ENCODE data around the gene IL23R.
"Not testable (repeated sequence)": the region's sequence is repeated elsewhere in the genome, so short reads cannot be mapped to it uniquely, and the experiment has no call there.

IL23R gene

DNA sequence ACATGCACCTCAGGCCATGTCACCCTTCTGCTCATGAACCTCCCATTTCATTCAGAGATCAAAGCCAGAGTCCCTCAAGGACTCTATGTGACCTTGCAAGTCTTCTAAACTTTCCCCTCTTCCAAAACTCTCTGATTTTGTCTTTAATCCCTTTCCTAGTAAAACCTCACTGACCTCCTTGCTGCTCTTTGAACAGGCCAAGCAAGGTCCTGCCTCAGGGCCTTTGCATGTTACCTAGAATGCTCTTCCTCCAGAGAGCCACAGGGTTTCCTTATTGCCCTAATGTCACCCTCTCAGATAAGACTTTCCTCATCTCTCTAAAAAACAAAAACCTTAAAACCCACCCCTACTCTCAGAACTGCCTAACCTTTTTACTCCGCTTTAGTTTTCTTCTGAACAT lies 26.6 kb downstream of the IL23R start:
- DNase-seq (ENCODE audit: low read depth) = no peak

GRCh38 chr1:67193704-67194103 lies 27.4 kb downstream of the IL23R start:
- no peak for DNase-seq (ENCODE audit: low read depth)

DNA sequence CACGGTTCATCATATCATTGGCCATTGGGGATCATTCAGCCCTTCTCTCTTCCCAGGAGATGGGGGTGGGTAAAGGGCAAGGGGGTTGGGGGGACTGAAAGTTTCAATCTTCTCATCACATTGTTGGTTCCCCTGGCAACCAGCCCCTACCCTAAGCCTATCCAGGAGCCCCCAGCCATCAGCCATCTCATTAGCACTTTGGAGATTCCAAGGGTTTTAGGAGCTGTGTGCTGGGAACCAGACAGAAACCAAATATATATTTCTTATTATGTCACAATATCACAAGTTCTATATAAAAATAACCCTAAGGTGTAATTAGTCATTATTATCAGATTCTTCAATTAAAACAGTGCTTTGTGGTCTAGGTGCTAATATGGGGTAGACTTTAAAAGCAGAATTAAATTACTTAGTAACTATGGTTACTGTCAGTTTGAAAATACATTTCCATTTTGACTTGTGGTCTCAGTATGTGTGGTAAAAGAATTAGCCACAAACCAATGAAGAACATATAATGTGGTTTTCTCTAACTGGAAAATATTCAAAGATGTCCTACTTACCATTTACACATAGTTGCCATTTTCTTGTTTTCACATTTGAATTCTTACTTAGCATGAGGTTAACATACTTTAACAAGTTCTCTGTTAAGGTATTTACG lies 28.1 kb downstream of the IL23R start:
- no peak for DNase-seq (ENCODE audit: low read depth)

DNA sequence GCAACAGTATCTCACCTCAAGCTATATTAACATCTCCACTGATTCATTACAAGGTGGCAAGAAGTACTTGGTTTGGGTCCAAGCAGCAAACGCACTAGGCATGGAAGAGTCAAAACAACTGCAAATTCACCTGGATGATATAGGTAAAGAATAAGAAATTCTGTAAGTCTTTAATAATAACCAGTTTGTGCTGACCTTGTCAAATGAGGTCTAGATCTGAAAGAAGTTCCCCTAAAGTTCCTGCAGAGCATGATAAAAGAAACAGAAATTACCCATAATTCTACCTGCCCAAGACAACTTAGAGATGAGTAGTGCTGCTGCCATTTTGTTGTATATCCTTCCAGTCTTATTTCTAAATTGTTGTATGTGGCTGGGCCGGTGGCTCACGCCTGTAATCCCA lies 34.5 kb downstream of the IL23R start:
- DNase-seq (ENCODE audit: low read depth) = no peak

- DNase-seq (ENCODE audit: low read depth) = no peak
These were observed 35.6 kb downstream of the IL23R start for GRCh38 chr1:67201891-67202290.

DNA sequence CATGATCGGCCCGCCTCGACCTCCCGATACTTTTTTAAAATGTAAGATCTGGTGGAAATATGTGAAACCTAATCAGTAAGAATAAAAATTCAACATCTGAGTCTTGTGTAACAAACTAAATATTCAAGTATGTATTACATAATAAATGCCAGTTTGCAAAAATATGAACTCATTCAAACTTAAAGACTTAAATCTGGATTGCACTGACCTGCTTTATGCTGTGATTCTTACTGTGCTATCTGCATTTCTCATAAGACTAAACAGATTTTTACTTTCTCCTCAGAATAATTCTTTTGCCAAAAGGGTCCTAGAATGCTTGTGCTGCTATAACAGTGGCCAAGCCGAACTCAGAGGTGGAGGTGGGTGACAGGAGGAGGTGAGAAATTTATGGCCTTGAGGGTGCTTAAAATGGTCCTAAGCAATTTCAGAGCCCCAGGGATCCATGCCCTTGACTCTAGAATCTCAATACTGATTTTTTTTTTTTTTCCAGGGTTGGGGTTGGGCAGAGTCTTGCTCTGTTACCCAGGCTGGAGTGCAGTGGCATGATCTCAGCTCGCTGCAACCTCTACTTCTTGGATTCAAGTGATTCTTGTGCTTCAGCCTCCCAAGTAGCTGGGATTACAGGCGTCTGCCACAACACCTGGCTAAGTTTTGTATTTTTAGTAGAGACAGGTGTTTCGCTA lies 38.2 kb downstream of the IL23R start:
- no peak for DNase-seq (ENCODE audit: low read depth)

GRCh38 chr1:67207398-67207797 lies 41.1 kb downstream of the IL23R start:
- not testable (repeated sequence) for DNase-seq (ENCODE audit: low read depth)

- no peak for DNase-seq (ENCODE audit: low read depth)
These were observed 42.0 kb downstream of the IL23R start for GRCh38 chr1:67208217-67208616.

DNA sequence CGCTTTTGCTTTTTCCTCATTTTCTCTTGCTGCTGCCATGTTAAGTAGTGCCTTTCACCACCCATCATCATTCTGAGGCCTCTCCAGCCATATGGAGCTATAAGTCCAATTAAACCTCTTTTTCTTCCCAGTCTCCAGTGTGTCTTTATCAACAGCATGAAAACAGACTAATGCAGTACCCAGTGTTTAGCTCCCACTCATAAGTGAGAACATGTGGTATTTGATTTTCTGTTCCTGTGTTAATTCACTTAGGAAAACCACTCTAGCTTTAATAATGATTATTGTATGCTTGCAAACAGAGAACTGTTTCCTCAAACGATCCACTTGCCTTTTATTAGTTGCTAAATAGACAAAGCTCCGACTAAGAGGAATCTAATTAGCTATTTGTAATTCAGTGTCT lies 43.3 kb downstream of the IL23R start:
- no peak for DNase-seq (ENCODE audit: low read depth)

DNA sequence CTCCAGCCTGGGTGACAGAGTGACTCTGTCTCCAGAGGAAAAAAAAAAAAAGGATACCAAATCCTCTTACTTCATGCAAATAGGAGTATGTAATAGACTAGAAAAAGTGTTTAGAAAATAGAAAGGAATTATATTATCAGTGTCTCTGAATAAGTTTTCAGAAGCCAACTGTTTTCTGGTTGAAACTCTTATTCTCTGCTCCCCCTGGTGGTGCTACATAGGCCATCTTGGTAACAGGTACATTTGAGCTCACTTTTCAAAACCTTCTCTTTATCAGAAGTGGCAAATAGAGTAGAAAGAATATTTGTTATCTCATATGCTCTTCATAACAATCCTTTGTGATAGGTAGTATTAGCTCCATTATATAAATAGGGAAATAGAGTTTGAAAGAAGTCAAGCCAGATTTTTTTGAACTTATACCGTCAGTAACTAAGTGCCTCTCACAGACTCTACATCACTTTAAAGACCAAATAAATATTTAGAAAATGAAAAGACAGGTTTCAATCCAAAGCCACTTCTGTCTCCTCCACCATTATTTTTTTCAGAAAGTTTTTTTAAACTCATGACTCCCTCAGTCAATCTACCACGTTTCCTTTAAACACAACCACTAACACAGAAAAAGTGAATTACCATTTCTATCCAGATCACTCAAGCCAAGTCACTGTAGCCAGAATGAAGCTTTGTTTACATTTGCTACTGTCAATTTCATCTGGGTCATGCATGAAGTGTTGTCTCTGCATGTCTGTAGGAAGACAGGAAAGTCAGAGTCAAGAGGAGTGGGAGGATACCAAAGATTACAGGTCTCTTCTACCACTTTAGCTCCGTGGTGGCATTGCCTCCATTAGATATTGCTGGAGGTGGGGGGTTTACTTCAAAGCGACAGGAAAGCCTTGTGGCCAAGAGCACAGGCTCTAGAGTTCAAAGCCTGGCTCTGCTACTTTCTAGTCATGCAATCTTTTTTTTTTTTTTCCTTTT lies 45.6 kb downstream of the IL23R start:
- DNase-seq (ENCODE audit: low read depth) = no peak

- DNase-seq (ENCODE audit: low read depth) = no peak
These were observed 46.9 kb downstream of the IL23R start for GRCh38 chr1:67213164-67213563.

DNA sequence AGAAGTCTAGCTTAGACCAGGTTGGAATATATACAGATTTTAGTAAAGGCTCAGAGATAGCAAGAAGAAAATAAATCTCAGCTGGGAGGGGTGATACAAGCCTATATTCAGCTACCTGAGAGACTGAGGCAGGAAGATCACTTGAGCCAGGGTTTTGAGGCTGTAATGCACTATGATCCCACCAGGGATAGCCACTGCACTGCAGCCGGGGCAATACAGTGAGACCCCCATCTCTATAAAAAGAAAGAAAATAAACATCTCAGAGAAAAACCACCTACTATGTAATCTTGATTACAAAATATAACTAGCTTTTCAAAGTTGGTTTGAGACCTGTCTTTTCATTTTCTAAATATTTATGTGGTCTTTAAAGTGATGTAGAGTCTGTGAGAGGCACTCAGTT lies 47.7 kb downstream of the IL23R start:
- DNase-seq (ENCODE audit: low read depth) = no peak

GRCh38 chr1:67214420-67215174 lies 48.3 kb downstream of the IL23R start:
- peak; percentile 26 for DNase-seq (ENCODE audit: low read depth)

GRCh38 chr1:67216401-67216800 lies 50.1 kb downstream of the IL23R start:
- DNase-seq (ENCODE audit: low read depth) = no peak

- no peak for DNase-seq (ENCODE audit: low read depth)
These were observed 51.2 kb downstream of the IL23R start for GRCh38 chr1:67217417-67217816.

DNA sequence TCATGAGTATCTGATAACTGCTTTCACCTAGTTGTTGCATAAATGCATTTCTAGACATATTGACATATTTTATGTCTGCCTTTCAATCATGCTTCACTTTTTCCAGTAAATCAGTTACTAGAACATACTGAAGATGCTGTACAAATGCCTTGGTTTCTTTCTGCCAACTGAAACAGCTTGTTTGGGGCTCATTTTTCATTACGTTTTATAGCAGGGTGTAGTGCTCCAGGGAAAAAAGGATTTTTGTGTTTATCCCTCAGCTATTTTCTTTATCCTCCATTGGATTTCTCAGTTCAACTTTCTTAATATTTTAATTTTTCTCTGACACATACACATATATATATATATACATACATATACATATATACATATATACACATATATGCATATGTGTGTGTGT lies 51.7 kb downstream of the IL23R start:
- no peak for DNase-seq (ENCODE audit: low read depth)

DNA sequence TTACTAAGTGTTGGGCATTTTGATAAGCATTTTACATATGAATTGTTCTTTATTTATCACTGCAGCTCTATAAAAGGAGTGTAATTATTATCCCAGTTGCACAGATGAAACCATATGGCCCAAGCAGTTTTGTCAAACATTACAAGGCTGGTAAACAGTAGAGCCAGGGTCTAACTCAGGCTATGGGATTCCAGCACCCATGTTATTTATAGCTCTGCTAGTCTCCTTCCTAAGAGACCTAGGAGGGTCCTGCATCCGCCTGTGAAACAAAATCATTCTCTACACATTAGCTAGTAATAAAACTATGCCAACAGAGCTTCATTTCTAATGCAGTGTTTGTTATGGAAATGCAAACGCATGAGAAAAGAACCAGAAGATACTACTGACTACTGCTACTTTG lies 58.6 kb downstream of the IL23R start:
- DNase-seq (ENCODE audit: low read depth) = no peak

DNA sequence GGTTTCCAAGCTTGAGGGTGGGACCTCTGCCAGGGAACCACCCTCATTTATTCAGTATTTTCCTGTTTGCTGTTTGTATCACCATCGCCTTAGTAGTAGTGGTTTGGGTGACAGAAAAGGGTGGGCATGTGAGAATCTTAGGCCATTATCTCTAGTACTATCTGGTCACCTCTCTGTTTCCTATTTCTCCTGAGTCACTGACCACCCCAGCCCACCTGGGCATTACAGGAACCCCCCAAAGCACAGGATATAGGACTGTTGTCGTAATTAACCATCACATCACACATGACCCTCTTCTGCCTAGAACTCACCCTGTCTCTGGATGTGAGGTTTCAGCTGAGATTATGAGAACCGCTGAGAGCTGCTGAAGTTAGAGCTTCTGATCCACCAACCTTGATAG lies 60.4 kb downstream of the IL23R start:
- no peak for DNase-seq (ENCODE audit: low read depth)

DNA sequence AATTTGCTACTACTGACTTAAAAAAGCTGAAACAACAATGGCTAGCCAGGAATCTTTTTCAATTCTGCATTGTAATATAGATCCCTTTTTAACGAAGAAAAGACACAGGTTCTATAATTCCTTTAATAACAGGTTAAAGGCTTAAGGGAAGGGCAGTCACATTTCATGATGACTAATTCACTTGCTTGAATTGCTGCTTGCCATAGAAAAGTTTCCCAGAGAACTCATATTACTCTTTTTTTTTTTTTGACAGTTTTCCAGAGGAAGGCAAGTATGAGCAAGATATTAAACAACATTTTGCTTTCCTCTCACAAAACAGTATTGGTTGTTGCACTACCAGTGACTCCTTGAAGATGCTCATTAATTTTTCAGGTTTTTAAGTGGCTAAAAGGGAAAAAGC lies 60.9 kb downstream of the IL23R start:
- no peak for DNase-seq (ENCODE audit: low read depth)

GRCh38 chr1:67228791-67229190 lies 62.5 kb downstream of the IL23R start:
- no peak for DNase-seq (ENCODE audit: low read depth)

GRCh38 chr1:67230539-67230938 lies 64.3 kb downstream of the IL23R start:
- no peak for DNase-seq (ENCODE audit: low read depth)

- DNase-seq (ENCODE audit: low read depth) = no peak
These were observed 70.0 kb downstream of the IL23R start for GRCh38 chr1:67236277-67236676.
